B cell (primary cell): ENCODE results near the gene ADCY2. TPM values are rescaled to one million over a fixed set of nuclear protein-coding genes. Genes with fewer than 3 reads are reported as not detected.

ENCODE experiments used
- ATAC-seq: fragments of 200-7000 bp; cut with Tn5 transposase; one replicate; pipeline ENCODE4 v1.10.0; 2021; ENCODE audit warnings: low read depth, mild to moderate bottlenecking, moderate number of reproducible peaks, moderate library complexity
- CTCF ChIA-PET: fragments of 350-600 bp; sonication (Branson Sonifier 250); formaldehyde crosslinking; loops from one replicate; lab custom pipeline; 2021; ENCODE audit warnings: antibody characterized with exemption, inconsistent platforms; lab: Charles Lee
- POLR2A ChIA-PET: fragments of 350-600 bp; sonication (Branson Sonifier 250); formaldehyde crosslinking; loops from one replicate; lab custom pipeline; 2021; ENCODE audit warnings: antibody characterized with exemption; lab: Charles Lee
- DNase-seq: peaks from one replicate; pipeline ENCODE4 v3.0.0; 2013
- H2AFZ ChIP-seq: 2 replicates; pipeline ENCODE4 v1.6.1; 2012; ENCODE audit warnings: mild to moderate bottlenecking, low read depth, low read length; ENCODE audit not compliant: insufficient read depth, poor library complexity, severe bottlenecking
- H3K27ac ChIP-seq, 2 donors: 1 replicate in 1 of 2; 2 replicates in 1 of 2; pipeline ENCODE4 v1.5.1; 2012 to 2013; ENCODE audit warnings: low read length in 2 of 2, mild to moderate bottlenecking in 2 of 2, moderate library complexity in 1 of 2
- H3K27me3 ChIP-seq, 4 experiments: fragments of 200-600 bp in 1 of 4; sonication (generic) in 1 of 4; replicated peaks in 1 of 4; 1 replicate in 2 of 4; 2 replicates in 2 of 4; pipeline versions ENCODE4 v1.6.1 to v1.7.0; 2013 to 2016; ENCODE audit warnings: low read length in 3 of 4, mild to moderate bottlenecking in 2 of 4, mixed read lengths in 1 of 4, moderate library complexity in 1 of 4; ENCODE audit not compliant: insufficient read depth in 4 of 4, control insufficient read depth in 3 of 4; ENCODE audit errors: control extremely low read depth in 1 of 4
- H3K36me3 ChIP-seq, 2 experiments: replicated peaks in 1 of 2; 1 replicate in 1 of 2; 2 replicates in 1 of 2; pipeline versions ENCODE4 v1.6.1 to v1.7.1; 2013; ENCODE audit warnings: low read length in 1 of 2; ENCODE audit not compliant: insufficient read depth in 2 of 2, control insufficient read depth in 1 of 2; ENCODE audit errors: control extremely low read depth in 1 of 2, extremely low read depth in 1 of 2
- H3K4me1 ChIP-seq, 2 donors: fragments of 200-600 bp in 1 of 2; sonication (generic) in 1 of 2; 1 replicate in 1 of 2; 2 replicates in 1 of 2; pipeline versions ENCODE4 v1.5.1 to v1.6.1; 2013 to 2017; ENCODE audit warnings: low read length in 2 of 2; ENCODE audit not compliant: control insufficient read depth in 2 of 2, insufficient read depth in 2 of 2
- H3K4me2 ChIP-seq: replicated peaks from 2 replicates; pipeline ENCODE3; 2012; ENCODE audit warnings: mild to moderate bottlenecking, low read depth, low read length; ENCODE audit not compliant: poor library complexity, severe bottlenecking
- H3K4me3 ChIP-seq, 5 experiments: fragments of 200-600 bp in 1 of 5; sonication (generic) in 1 of 5; 1 replicate in 3 of 5; 2 replicates in 2 of 5; pipeline versions ENCODE4 v1.5.1 to v1.7.0; 2011 to 2016; ENCODE audit warnings: low read length in 4 of 5, mild to moderate bottlenecking in 4 of 5, low read depth in 2 of 5, control low read depth in 1 of 5, moderate library complexity in 1 of 5; ENCODE audit not compliant: insufficient read depth in 1 of 5; ENCODE audit errors: control extremely low read depth in 1 of 5, extremely low read depth in 1 of 5
- H3K79me2 ChIP-seq: fragments of 200-600 bp; sonication (generic); one replicate; pipeline ENCODE4 v1.6.0; 2016; ENCODE audit warnings: low read length; ENCODE audit not compliant: control insufficient read depth, insufficient read depth
- H3K9ac ChIP-seq: fragments of 200-600 bp; sonication (generic); 2 replicates; pipeline ENCODE4 v1.6.1; 2017; ENCODE audit warnings: mild to moderate bottlenecking, low read length, moderate library complexity
- H3K9me3 ChIP-seq, 3 donors: one replicate each; pipeline versions ENCODE4 v1.6.1 to v1.7.1; 2013; ENCODE audit warnings: low read length in 2 of 3; ENCODE audit not compliant: control insufficient read depth in 2 of 3, insufficient read depth in 1 of 3; ENCODE audit errors: control extremely low read depth in 1 of 3
- H4K20me1 ChIP-seq: 2 replicates; pipeline ENCODE4 v1.6.0; 2012; ENCODE audit warnings: mild to moderate bottlenecking, low read length; ENCODE audit not compliant: insufficient read depth, control insufficient read depth, poor library complexity, severe bottlenecking
- H3K27ac Mint-ChIP-seq: one replicate; pipeline ENCODE4 v1.8.0; 2021; ENCODE audit warnings: mixed read lengths
- H3K27me3 Mint-ChIP-seq: one replicate; pipeline ENCODE4 v1.8.0; 2021; ENCODE audit warnings: mixed read lengths
- H3K4me1 Mint-ChIP-seq: one replicate; pipeline ENCODE4 v1.8.0; 2021; ENCODE audit warnings: mixed read lengths
- H3K4me3 Mint-ChIP-seq: one replicate; pipeline ENCODE4 v1.8.0; 2021; ENCODE audit warnings: mixed read lengths
- H3K9me3 Mint-ChIP-seq: one replicate; pipeline ENCODE4 v1.8.0; 2022; ENCODE audit warnings: mixed read lengths; ENCODE audit not compliant: insufficient read depth
- EZH2 ChIP-seq: IDR thresholded peaks from 2 replicates; pipeline ENCODE4 v1.6.1; 2012; ENCODE audit warnings: borderline replicate concordance, low read depth, mild to moderate bottlenecking, moderate library complexity, low read length; ENCODE audit not compliant: insufficient read depth, poor library complexity, severe bottlenecking
- WGBS: methylation state at CpG from one replicate; pipeline ENCODE4 v1.1.5; 2013; ENCODE audit warnings: missing lambda C conversion rate; ENCODE audit not compliant: insufficient coverage; 5-methylcytosine and 5-hydroxymethylcytosine counted together
- intact Hi-C: fragments of 100-400 bp; cut with micrococcal nuclease; formaldehyde crosslinking; loops from one replicate; pipeline ENCODE4 v1.10.0; 2022
- polyA plus RNA-seq: library from polyadenylated mRNA; depleted of rRNA; stranded (reverse); fragments of >200 nt; gene quantifications from 2 replicates; pipeline ENCODE4 v1.2.3, GENCODE V29; 2012
- total RNA-seq, 2 donors: library from RNA; stranded (reverse); fragments of 120-200 nt in 1 of 2; gene quantifications; 1 replicate in 1 of 2; 2 replicates in 1 of 2; pipeline versions ENCODE4 v1.2.3 to v1.2.4, GENCODE V29; 2013 to 2022
- TF ChIP-seq, protein P1 (sequence below): fragments of 200-600 bp; IDR thresholded peaks from one replicate; pipeline ENCODE4 v1.8.0; 2022; ENCODE audit warnings: antibody characterized with exemption, mild to moderate bottlenecking

ADCY2 gene
- total and polyA plus RNA-seq, 2 donors (not counting 1 experiment from before 2014, with no cell fraction given) = not detected

DNA sequence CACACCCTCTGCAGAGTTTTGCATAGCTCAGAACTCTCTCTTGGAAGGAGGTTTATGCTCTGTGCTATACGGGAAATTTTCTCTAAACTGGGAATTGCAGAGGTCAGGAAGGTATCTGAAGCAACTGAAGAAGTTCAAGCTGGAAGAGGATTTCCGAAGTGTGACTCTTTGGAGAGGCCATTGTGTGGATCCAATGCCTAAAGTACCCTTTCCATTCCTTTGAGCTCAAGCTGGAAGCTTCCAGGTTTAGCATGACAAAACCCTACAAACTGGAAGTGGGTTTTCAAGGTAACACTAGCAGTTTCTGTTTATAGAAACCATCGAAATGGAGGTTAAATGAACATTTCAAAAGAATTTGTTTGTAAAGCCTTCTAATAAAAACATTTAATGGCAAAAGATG lies 267.9 kb downstream of the ADCY2 start:
- DNase-seq (no peak), ATAC-seq (no peak)
- Mint-ChIP-seq H3K27ac (no peak overlapping the region), H3K4me1 (no peaks in the 10 kb centered on the region), H3K9me3 (no peaks in the 10 kb centered on the region), H3K27me3 (no peaks in the 10 kb centered on the region), H3K4me3 (no peak overlapping the region)
- no peaks in the 10 kb centered on the region for H4K20me1 ChIP-seq
- TF ChIP-seq EZH2 = no peak
- TF ChIP-seq, protein P1, sequence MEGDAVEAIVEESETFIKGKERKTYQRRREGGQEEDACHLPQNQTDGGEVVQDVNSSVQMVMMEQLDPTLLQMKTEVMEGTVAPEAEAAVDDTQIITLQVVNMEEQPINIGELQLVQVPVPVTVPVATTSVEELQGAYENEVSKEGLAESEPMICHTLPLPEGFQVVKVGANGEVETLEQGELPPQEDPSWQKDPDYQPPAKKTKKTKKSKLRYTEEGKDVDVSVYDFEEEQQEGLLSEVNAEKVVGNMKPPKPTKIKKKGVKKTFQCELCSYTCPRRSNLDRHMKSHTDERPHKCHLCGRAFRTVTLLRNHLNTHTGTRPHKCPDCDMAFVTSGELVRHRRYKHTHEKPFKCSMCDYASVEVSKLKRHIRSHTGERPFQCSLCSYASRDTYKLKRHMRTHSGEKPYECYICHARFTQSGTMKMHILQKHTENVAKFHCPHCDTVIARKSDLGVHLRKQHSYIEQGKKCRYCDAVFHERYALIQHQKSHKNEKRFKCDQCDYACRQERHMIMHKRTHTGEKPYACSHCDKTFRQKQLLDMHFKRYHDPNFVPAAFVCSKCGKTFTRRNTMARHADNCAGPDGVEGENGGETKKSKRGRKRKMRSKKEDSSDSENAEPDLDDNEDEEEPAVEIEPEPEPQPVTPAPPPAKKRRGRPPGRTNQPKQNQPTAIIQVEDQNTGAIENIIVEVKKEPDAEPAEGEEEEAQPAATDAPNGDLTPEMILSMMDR = no peak
- no peak overlapping the region for H3K4me3 ChIP-seq
- H3K27ac ChIP-seq = no peak overlapping the region
- no peaks in the 10 kb centered on the region for H3K79me2 ChIP-seq
- ChIA-PET POLR2A (no interaction called here), CTCF (no interaction called here)
- intact Hi-C loops = no loop called here
- H3K9ac ChIP-seq = no peak overlapping the region
- H3K27me3 ChIP-seq = no peaks in the 10 kb centered on the region
- no peaks in the 10 kb centered on the region for H3K36me3 ChIP-seq
- no peak overlapping the region for H3K4me2 ChIP-seq
- H3K9me3 ChIP-seq = peaks cover 0 to 11% (median 0%) of the 10 kb centered on the region in 3 donors
- H3K4me1 ChIP-seq = no peaks in the 10 kb centered on the region
- no CpG with 5 or more reads among the region's 3 CpGs for WGBS
- no peak overlapping the region for H2AFZ ChIP-seq

DNA sequence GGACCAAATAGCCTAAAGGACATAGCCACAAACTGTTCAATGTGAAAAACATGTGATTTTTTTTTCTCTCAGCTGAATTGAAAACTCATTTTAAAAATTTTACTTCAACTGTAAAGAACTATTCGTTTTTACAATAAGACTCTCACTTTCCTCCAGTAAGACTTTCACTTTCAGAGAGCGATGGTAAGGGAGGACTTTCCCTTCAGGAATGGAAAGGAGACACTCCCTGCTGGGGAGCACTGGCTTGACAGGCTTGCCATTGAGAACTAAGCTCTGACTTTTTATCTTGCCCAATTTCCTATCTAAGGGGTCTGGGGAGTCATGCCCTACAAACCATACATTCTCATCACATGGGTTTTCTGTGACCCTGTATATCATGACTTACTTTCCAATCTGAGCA lies 268.3 kb downstream of the ADCY2 start:
- no peak overlapping the region for H3K4me3 ChIP-seq
- no peak overlapping the region for H2AFZ ChIP-seq
- POLR2A ChIA-PET = no interaction called here
- intact Hi-C loops = no loop called here
- ATAC-seq (no peak), DNase-seq (no peak)
- H3K9me3 ChIP-seq = peaks cover 0 to 11% (median 0%) of the 10 kb centered on the region in 3 donors
- no CpG with 5 or more reads among the region's 2 CpGs for WGBS
- H3K27ac ChIP-seq = no peak overlapping the region
- TF ChIP-seq, protein P1 = no peak
- no peak for TF ChIP-seq EZH2
- Mint-ChIP-seq H3K9me3 (no peaks in the 10 kb centered on the region), H3K27me3 (no peaks in the 10 kb centered on the region), H3K4me3 (no peak overlapping the region), H3K4me1 (no peaks in the 10 kb centered on the region), H3K27ac (no peak overlapping the region)
- H3K36me3 ChIP-seq = no peaks in the 10 kb centered on the region
- CTCF ChIA-PET = no interaction called here
- no peak overlapping the region for H3K4me2 ChIP-seq
- no peaks in the 10 kb centered on the region for H4K20me1 ChIP-seq
- no peaks in the 10 kb centered on the region for H3K27me3 ChIP-seq
- H3K9ac ChIP-seq = no peak overlapping the region
- H3K79me2 ChIP-seq = no peaks in the 10 kb centered on the region
- no peaks in the 10 kb centered on the region for H3K4me1 ChIP-seq
